ENCODE data around the gene WDR33. TPM values are rescaled to one million over a fixed set of nuclear protein-coding genes. Genes with fewer than 3 reads are reported as not detected.

The WDR33 gene
- total RNA-seq, result 22.3 and 23.5 TPM in 2 replicates

DNA sequence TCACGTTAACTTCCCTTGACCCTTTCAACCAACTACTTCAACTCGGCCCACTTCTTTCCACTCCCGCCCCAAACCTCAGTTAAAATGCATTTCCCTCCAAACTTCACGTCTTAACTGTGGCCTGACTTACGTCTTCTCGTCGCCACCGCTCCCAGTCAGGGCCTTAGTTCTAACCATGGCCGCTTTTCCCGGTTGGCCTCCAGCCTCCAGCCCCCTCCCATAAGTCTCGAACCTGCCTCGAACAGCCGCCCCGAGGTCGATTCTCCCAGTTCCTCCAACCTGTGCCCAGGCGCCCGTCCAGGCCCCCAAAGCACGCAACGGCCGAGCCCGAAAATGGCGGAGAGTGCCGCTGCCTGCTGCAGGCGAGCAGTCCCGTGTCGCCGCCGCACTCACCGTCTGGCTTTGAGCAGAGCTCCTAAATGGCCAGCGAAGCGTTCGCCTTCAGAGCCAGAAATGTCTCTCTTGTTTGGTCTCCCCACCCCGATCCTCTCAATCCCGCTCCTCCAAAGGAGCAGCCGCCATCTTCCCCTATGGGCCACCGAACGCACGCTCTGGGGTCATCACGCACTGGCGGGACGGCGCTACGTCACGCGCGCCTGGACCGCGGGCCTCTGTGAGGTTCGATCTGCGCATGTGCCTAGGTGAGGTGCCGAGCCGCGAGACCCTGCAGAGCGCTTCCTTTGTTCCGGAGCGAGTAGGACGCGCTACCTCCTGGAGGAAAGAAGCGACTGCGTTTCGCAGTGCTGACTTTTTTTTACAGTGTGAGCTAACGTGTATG, at the start of gene WDR33:
WDR33 (minus strand) TSS at position 553 of the 778 bp plus-strand sequence. CDS start 40,190 bp downstream, outside the sequence.
- peak; percentile 69 for DNase-seq (ENCODE audit: low read depth)
- TF ChIP-seq, protein P1, sequence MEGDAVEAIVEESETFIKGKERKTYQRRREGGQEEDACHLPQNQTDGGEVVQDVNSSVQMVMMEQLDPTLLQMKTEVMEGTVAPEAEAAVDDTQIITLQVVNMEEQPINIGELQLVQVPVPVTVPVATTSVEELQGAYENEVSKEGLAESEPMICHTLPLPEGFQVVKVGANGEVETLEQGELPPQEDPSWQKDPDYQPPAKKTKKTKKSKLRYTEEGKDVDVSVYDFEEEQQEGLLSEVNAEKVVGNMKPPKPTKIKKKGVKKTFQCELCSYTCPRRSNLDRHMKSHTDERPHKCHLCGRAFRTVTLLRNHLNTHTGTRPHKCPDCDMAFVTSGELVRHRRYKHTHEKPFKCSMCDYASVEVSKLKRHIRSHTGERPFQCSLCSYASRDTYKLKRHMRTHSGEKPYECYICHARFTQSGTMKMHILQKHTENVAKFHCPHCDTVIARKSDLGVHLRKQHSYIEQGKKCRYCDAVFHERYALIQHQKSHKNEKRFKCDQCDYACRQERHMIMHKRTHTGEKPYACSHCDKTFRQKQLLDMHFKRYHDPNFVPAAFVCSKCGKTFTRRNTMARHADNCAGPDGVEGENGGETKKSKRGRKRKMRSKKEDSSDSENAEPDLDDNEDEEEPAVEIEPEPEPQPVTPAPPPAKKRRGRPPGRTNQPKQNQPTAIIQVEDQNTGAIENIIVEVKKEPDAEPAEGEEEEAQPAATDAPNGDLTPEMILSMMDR (IDR thresholded peaks at IDR 0.05; ENCODE audit: insufficient read depth, low read length, poor library complexity, severe bottlenecking), result peak; percentile 19
- Histone ChIP-seq H3K36me3 (ENCODE audit: control insufficient read depth, insufficient read depth, low read length) (no peaks in the 10 kb centered on the region), H3K27me3 (ENCODE audit: control insufficient read depth, insufficient read depth, low read length) (no peaks in the 10 kb centered on the region), H3K4me3 (ENCODE audit: low read depth, low read length) (peak within 1 kb of the TSS; percentile 64)

DNA sequence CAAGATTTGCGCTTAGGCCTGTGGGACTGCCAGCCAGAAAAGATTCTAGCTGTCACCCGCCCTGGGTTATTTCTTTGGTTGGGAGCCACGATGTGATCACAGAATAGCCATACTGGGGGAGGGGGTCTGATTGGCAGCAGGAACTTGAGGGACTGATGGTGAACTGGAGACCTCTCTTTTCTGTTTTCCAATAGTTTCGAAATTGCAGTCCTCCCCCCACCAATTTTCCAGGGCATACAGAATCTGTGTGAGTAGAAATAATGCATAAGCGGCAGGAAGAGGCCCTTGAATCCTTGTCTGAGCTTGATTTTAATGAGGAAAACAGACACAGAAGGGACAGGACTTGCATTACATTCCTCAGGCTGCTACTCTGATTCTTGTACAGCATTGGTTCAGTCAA, 49.2 kb upstream of the WDR33 start:
- no peak for DNase-seq (ENCODE audit: low read depth)
- TF ChIP-seq, protein P1 (IDR thresholded peaks at IDR 0.05; ENCODE audit: insufficient read depth, low read length, poor library complexity, severe bottlenecking), result no peak
- Histone ChIP-seq H3K27me3 (ENCODE audit: control insufficient read depth, insufficient read depth, low read length) (no peaks in the 10 kb centered on the region), H3K36me3 (ENCODE audit: control insufficient read depth, insufficient read depth, low read length) (peaks cover 2% of the 10 kb centered on the region), H3K4me3 (ENCODE audit: low read depth, low read length) (no peak overlapping the region)

DNA sequence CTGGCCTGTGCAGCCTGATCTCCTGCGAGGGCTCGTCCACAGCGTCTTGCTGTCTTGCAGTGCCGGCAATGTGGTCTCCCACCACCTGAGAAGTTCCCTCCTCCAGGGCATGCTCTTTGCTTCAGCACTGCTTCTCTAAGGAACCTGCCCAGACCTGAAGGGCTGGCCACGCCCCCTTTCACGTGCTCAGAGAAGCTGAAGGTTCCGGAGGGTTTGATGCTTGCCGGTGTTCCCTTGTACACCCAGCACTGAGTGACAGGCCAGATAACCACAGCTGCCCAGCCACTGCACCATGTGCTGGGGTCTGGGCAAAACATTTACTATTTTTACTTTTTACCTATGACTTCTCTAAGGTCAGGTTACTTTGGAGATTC, 48.7 kb upstream of the WDR33 start:
- peaks cover 2% of the 10 kb centered on the region for H3K36me3 ChIP-seq (ENCODE audit: control insufficient read depth, insufficient read depth, low read length)
- H3K27me3 ChIP-seq (ENCODE audit: control insufficient read depth, insufficient read depth, low read length), result no peaks in the 10 kb centered on the region
- no peak for DNase-seq (ENCODE audit: low read depth)
- H3K4me3 ChIP-seq (ENCODE audit: low read depth, low read length), result no peak overlapping the region
- TF ChIP-seq, protein P1 (IDR thresholded peaks at IDR 0.05; ENCODE audit: insufficient read depth, low read length, poor library complexity, severe bottlenecking), result no peak

DNA sequence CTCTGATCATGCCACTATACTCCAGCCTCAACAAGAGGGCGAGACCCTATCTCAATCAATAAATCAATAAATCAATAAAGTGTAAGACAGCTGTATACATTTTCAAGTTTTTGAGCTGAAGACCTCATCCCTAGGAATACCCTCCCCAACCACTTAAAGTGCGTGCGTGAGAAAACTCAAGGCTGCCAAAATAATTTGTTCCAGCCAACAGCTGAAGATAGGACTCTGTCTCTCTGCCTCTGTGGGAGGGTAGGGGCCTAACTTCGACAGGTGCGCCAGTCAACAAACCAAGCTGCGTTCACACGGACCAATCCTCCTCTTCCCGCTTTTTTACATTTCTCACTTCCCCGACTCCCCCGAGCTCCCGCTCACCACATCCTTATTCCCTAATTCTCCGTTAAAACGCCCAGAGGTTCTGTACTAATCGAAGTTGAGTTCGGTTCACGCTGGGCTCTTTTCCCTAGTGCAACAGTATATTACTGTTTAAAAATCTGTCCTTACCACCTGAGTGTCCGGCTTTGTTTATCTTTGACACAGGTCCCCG, 46.4 kb upstream of the WDR33 start:
- no peaks in the 10 kb centered on the region for H3K27me3 ChIP-seq (ENCODE audit: control insufficient read depth, insufficient read depth, low read length)
- peak overlapping the region; percentile 86 for H3K4me3 ChIP-seq (ENCODE audit: low read depth, low read length)
- DNase-seq (ENCODE audit: low read depth), result no peak
- TF ChIP-seq, protein P1 (IDR thresholded peaks at IDR 0.05; ENCODE audit: insufficient read depth, low read length, poor library complexity, severe bottlenecking), result no peak
- peaks cover 2% of the 10 kb centered on the region for H3K36me3 ChIP-seq (ENCODE audit: control insufficient read depth, insufficient read depth, low read length)

DNA sequence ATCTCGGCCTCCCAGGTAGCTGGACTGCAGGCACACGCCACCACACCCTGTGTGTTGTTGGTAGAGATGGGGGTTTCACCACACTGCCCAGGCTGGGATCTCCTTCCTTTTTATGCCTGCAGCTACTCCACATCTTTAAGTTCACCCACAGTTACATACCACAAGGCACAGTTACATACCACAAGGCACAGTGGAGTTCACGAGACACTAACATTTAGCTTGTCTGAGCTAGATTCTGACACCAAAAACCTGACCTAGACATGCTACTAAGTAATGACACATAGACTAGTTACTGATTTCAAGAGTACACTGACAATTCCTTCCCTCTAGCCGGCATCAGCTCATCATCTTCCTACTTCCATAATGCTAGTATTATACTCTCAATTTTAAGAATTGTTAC, 42.7 kb upstream of the WDR33 start:
- TF ChIP-seq, protein P1 (IDR thresholded peaks at IDR 0.05; ENCODE audit: insufficient read depth, low read length, poor library complexity, severe bottlenecking), result no peak
- Histone ChIP-seq H3K27me3 (ENCODE audit: control insufficient read depth, insufficient read depth, low read length) (no peaks in the 10 kb centered on the region), H3K36me3 (ENCODE audit: control insufficient read depth, insufficient read depth, low read length) (peaks cover 3% of the 10 kb centered on the region), H3K4me3 (ENCODE audit: low read depth, low read length) (no peak overlapping the region)
- DNase-seq (ENCODE audit: low read depth), result no peak
